NT2/D1 (cell line): Measurements from ENCODE around the gene EPHA6.

Source experiments
- SUZ12 ChIP-seq: IDR thresholded peaks from 2 replicates; pipeline ENCODE4 v1.6.1; 2011; ENCODE audit not compliant: insufficient read length, insufficient read depth; ENCODE audit errors: extremely low read depth
- YY1 ChIP-seq: IDR thresholded peaks from 2 replicates; pipeline ENCODE4 v1.6.1; 2011; ENCODE audit not compliant: insufficient read length, insufficient read depth
- ZNF274 ChIP-seq: IDR thresholded peaks from 2 replicates; pipeline ENCODE4 v1.6.1; 2011; ENCODE audit warnings: mild to moderate bottlenecking, low read depth, low read length

GRCh38 chr3:96813820-96814650, at the start of gene EPHA6:
- TF ChIP-seq ZNF274 (no peak), SUZ12 (no peak), YY1 (no peak)
